CD4-positive, alpha-beta T cell treated with Interleukin-4 for 4 hours (primary cell): ENCODE measurements around the gene SSBP2.
A peak's percentile ranks its signal among the peaks of the same experiment; 100 is the strongest.
"Not testable (repeated sequence)": the region's sequence is repeated elsewhere in the genome, so short reads cannot be mapped to it uniquely, and the experiment has no call there.

Source experiments
- DNase-seq: peaks from one replicate; pipeline ENCODE4 v3.0.0-alpha.2; 2020

Gene SSBP2

GRCh38 chr5:81646469-81646995 lies 104.4 kb downstream of the SSBP2 start:
- DNase-seq: no peak

GRCh38 chr5:81642210-81642609 lies 108.7 kb downstream of the SSBP2 start:
- DNase-seq: no peak

- no peak for DNase-seq
Measured at GRCh38 chr5:81639556-81639955, 111.3 kb downstream of the SSBP2 start.

GRCh38 chr5:81638471-81638870 lies 112.4 kb downstream of the SSBP2 start:
- DNase-seq: no peak

- no peak for DNase-seq
Measured at GRCh38 chr5:81633891-81634290, 117.0 kb downstream of the SSBP2 start.

- DNase-seq: no peak
Measured at GRCh38 chr5:81633471-81633870, 117.4 kb downstream of the SSBP2 start.

GRCh38 chr5:81632679-81633078 lies 118.2 kb downstream of the SSBP2 start:
- no peak for DNase-seq

- no peak for DNase-seq
Measured at GRCh38 chr5:81631621-81632020, 119.3 kb downstream of the SSBP2 start.

- DNase-seq: peak; percentile 69
Measured at GRCh38 chr5:81631124-81631523, 119.8 kb downstream of the SSBP2 start.

- peak; percentile 2 for DNase-seq
Measured at GRCh38 chr5:81630684-81631083, 120.2 kb downstream of the SSBP2 start.

GRCh38 chr5:81629986-81630385 lies 120.9 kb downstream of the SSBP2 start:
- no peak for DNase-seq

- not testable (repeated sequence) for DNase-seq
Measured at GRCh38 chr5:81628061-81628460, 122.8 kb downstream of the SSBP2 start.

GRCh38 chr5:81626524-81626923 lies 124.4 kb downstream of the SSBP2 start:
- DNase-seq: no peak

GRCh38 chr5:81609810-81610375 lies 141.0 kb downstream of the SSBP2 start:
- no peak for DNase-seq

GRCh38 chr5:81608976-81609375 lies 141.9 kb downstream of the SSBP2 start:
- no peak for DNase-seq

GRCh38 chr5:81607693-81608092 lies 143.2 kb downstream of the SSBP2 start:
- no peak for DNase-seq

GRCh38 chr5:81606150-81606549 lies 144.7 kb downstream of the SSBP2 start:
- no peak for DNase-seq

GRCh38 chr5:81605299-81605698 lies 145.6 kb downstream of the SSBP2 start:
- no peak for DNase-seq

- no peak for DNase-seq
Measured at GRCh38 chr5:81604193-81604592, 146.7 kb downstream of the SSBP2 start.

- DNase-seq: no peak
Measured at GRCh38 chr5:81601919-81602318, 149.0 kb downstream of the SSBP2 start.

- DNase-seq: not testable (repeated sequence)
Measured at GRCh38 chr5:81592085-81592484, 158.8 kb downstream of the SSBP2 start.

GRCh38 chr5:81590498-81591384 lies 160.2 kb downstream of the SSBP2 start:
- DNase-seq: no peak

GRCh38 chr5:81579262-81579924 lies 171.5 kb downstream of the SSBP2 start:
- no peak for DNase-seq

- no peak for DNase-seq
Measured at GRCh38 chr5:81577091-81577490, 173.8 kb downstream of the SSBP2 start.
